Mesenchymal stem cell (in vitro differentiated cells and primary cell): ENCODE results near the gene CLDN2.

Experiments used
- DNase-seq: peaks from one replicate; pipeline ENCODE4 v3.0.0-alpha.2; 2013
- H2AFZ ChIP-seq: one replicate; pipeline ENCODE4 v1.6.1; 2013; ENCODE audit warnings: low read depth, mild to moderate bottlenecking, control low read depth, inconsistent platforms, low read length, moderate library complexity
- H2AK5ac ChIP-seq: 2 replicates; pipeline ENCODE4 v1.6.1; 2013; ENCODE audit warnings: low read length, moderate library complexity, mild to moderate bottlenecking, inconsistent platforms; ENCODE audit not compliant: severe bottlenecking
- H2BK120ac ChIP-seq: one replicate; pipeline ENCODE4 v1.6.1; 2013; ENCODE audit warnings: low read depth, mild to moderate bottlenecking, inconsistent platforms, low read length, moderate library complexity
- H2BK12ac ChIP-seq, 2 experiments: one replicate each; pipeline ENCODE4 v1.6.1; 2013; ENCODE audit warnings: inconsistent platforms in 2 of 2, low read length in 2 of 2, mild to moderate bottlenecking in 2 of 2, moderate library complexity in 2 of 2, control low read depth in 1 of 2
- H2BK15ac ChIP-seq: one replicate; pipeline ENCODE4 v1.6.1; 2013; ENCODE audit warnings: mild to moderate bottlenecking, low read depth, inconsistent platforms; ENCODE audit not compliant: poor library complexity, severe bottlenecking
- H2BK5ac ChIP-seq: 2 replicates; pipeline ENCODE4 v1.6.1; 2013; ENCODE audit warnings: low read depth, mild to moderate bottlenecking, low read length, control low read depth, inconsistent platforms; ENCODE audit not compliant: poor library complexity, severe bottlenecking
- H3K14ac ChIP-seq, 2 experiments: one replicate each; pipeline ENCODE4 v1.6.1; 2013; ENCODE audit warnings: inconsistent platforms in 2 of 2, low read length in 2 of 2, control low read depth in 1 of 2, mild to moderate bottlenecking in 1 of 2, moderate library complexity in 1 of 2
- H3K18ac ChIP-seq, 2 experiments: one replicate each; pipeline ENCODE4 v1.6.1; 2013; ENCODE audit warnings: inconsistent platforms in 2 of 2, low read length in 2 of 2, control low read depth in 1 of 2, low read depth in 1 of 2, mild to moderate bottlenecking in 1 of 2
- H3K23ac ChIP-seq, 2 experiments: one replicate each; pipeline ENCODE4 v1.6.1; 2013; ENCODE audit warnings: inconsistent platforms in 2 of 2, low read length in 2 of 2, mild to moderate bottlenecking in 2 of 2, moderate library complexity in 2 of 2, control low read depth in 1 of 2
- H3K27ac ChIP-seq: 2 replicates; pipeline ENCODE4 v1.5.1; 2013; ENCODE audit warnings: mild to moderate bottlenecking, moderate library complexity, low read length, control low read depth, inconsistent platforms; ENCODE audit not compliant: poor library complexity, severe bottlenecking
- H3K27me3 ChIP-seq, 2 experiments: 2 replicates each; pipeline versions ENCODE4 v1.6.1 to v1.7.0; 2013; ENCODE audit warnings: low read length in 2 of 2, mild to moderate bottlenecking in 2 of 2, moderate library complexity in 2 of 2, control low read depth in 1 of 2, inconsistent platforms in 1 of 2; ENCODE audit not compliant: control insufficient read depth in 1 of 2, insufficient read depth in 1 of 2
- H3K36me3 ChIP-seq, 2 experiments: 2 replicates each; pipeline versions ENCODE4 v1.6.1 to v1.7.0; 2013; ENCODE audit warnings: low read length in 2 of 2, control low read depth in 1 of 2, inconsistent platforms in 1 of 2, low read depth in 1 of 2, mild to moderate bottlenecking in 1 of 2; ENCODE audit not compliant: insufficient read depth in 2 of 2, control insufficient read depth in 1 of 2
- H3K4ac ChIP-seq, 2 experiments: one replicate each; pipeline ENCODE4 v1.6.1; 2013; ENCODE audit warnings: inconsistent platforms in 2 of 2, low read length in 2 of 2, mild to moderate bottlenecking in 2 of 2, moderate library complexity in 2 of 2, control low read depth in 1 of 2, low read depth in 1 of 2
- H3K4me1 ChIP-seq: 2 replicates; pipeline ENCODE4 v1.6.1; 2013; ENCODE audit warnings: low read depth, low read length, control low read depth; ENCODE audit not compliant: control insufficient read depth, insufficient read depth
- H3K4me2 ChIP-seq: 2 replicates; pipeline ENCODE4 v1.6.1; 2013; ENCODE audit warnings: low read length, mild to moderate bottlenecking, inconsistent platforms; ENCODE audit not compliant: poor library complexity, severe bottlenecking
- H3K4me3 ChIP-seq, 2 experiments: 2 replicates each; pipeline versions ENCODE4 v1.5.1 to v1.7.0; 2013; ENCODE audit warnings: low read length in 2 of 2, mild to moderate bottlenecking in 2 of 2, control low read depth in 1 of 2, low read depth in 1 of 2; ENCODE audit not compliant: insufficient read depth in 1 of 2
- H3K79me1 ChIP-seq: replicated peaks from 2 replicates; pipeline ENCODE4 v1.6.1; 2013; ENCODE audit warnings: mild to moderate bottlenecking, control low read depth, low read length, inconsistent platforms; ENCODE audit not compliant: poor library complexity, severe bottlenecking
- H3K9ac ChIP-seq: 2 replicates; pipeline ENCODE4 v1.7.0; 2013; ENCODE audit warnings: mild to moderate bottlenecking, low read length, moderate library complexity
- H3K9me3 ChIP-seq: 2 replicates; pipeline ENCODE4 v1.7.0; 2013; ENCODE audit warnings: mild to moderate bottlenecking, low read length; ENCODE audit not compliant: control insufficient read depth
- H4K8ac ChIP-seq: one replicate; pipeline ENCODE4 v1.6.1; 2013; ENCODE audit warnings: inconsistent platforms, mild to moderate bottlenecking, low read length, moderate library complexity
- H4K91ac ChIP-seq: one replicate; pipeline ENCODE4 v1.6.1; 2013; ENCODE audit warnings: mild to moderate bottlenecking, low read length, inconsistent platforms
- WGBS: methylation state at CpG from one replicate; pipeline ENCODE4 v1.1.7; 2013; ENCODE audit warnings: mixed read lengths; 5-methylcytosine and 5-hydroxymethylcytosine counted together

Gene CLDN2

GRCh38 chrX:106889468-106889867 is 30.7 kb upstream of the CLDN2 start:
- Histone ChIP-seq H3K9ac (no peak overlapping the region), H2BK15ac (no peak overlapping the region), H2BK5ac (no peak overlapping the region), H3K23ac (no peak overlapping the region), H3K4me2 (no peak overlapping the region), H3K36me3 (no peaks in the 10 kb centered on the region), H2BK120ac (no peak overlapping the region), H3K79me1 (no peaks in the 10 kb centered on the region), H2AFZ (no peak overlapping the region), H3K18ac (no peak overlapping the region), H3K4me1 (no peaks in the 10 kb centered on the region), H3K27me3 (peaks cover 0 to 47% of the 10 kb centered on the region in 2 experiments), H3K9me3 (peaks cover 6% of the 10 kb centered on the region), H2BK12ac (no peak overlapping the region), H3K4ac (no peak overlapping the region), H4K8ac (no peak overlapping the region), H2AK5ac (no peak overlapping the region), H3K27ac (no peak overlapping the region), H4K91ac (no peak overlapping the region), H3K4me3 (no peak overlapping the region), H3K14ac (no peak overlapping the region)
- WGBS, result no CpG with 5 or more reads among the region's 1 CpG
- DNase-seq, result no peak

GRCh38 chrX:106891762-106892460 is 28.3 kb upstream of the CLDN2 start:
- Histone ChIP-seq H3K4me3 (no peak overlapping the region), H2BK12ac (no peak overlapping the region), H3K14ac (no peak overlapping the region), H2BK15ac (no peak overlapping the region), H3K27ac (no peak overlapping the region), H3K36me3 (no peaks in the 10 kb centered on the region), H4K91ac (no peak overlapping the region), H4K8ac (no peak overlapping the region), H2BK5ac (no peak overlapping the region), H2BK120ac (no peak overlapping the region), H3K9me3 (peaks cover 6% of the 10 kb centered on the region), H3K18ac (no peak overlapping the region), H3K4me2 (no peak overlapping the region), H2AFZ (no peak overlapping the region), H3K4me1 (peaks cover 6% of the 10 kb centered on the region), H3K79me1 (no peaks in the 10 kb centered on the region), H3K4ac (no peak overlapping the region), H2AK5ac (no peak overlapping the region), H3K23ac (no peak overlapping the region), H3K9ac (no peak overlapping the region), H3K27me3 (peaks cover 0 to 36% of the 10 kb centered on the region in 2 experiments)
- 82% methylated on average over 5 of the region's 7 CpGs for WGBS
- DNase-seq, result no peak

DNA sequence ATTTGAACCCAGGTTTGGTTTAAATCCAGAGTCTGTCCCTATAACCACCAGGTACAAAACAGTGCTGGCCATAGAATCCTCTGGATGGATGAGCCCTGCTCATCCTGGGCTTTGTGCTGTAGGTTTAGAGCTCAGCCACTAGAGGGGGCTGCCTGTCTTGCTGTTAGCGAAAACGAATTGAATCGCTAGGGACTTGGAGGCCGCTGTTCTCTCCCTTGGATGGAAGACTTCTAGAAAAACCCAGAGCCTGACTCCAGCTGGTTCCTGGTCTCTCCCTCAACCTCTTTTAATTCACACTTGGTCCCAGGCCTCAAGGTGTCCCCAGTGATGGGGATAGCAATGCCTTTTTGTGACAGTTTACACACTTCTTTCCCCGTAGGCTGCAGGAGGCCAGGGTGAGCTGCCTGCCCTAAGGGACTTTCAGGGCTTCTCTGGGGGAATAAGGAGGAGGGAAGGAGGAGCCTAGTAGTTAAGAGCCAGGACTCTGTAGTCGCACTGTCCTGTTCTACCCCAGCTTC is 25.8 kb upstream of the CLDN2 start:
- H3K18ac ChIP-seq, result peak overlapping the region; percentile 21 to 38
- H2BK120ac ChIP-seq, result no peak overlapping the region
- no peaks in the 10 kb centered on the region for H3K79me1 ChIP-seq
- no peak overlapping the region for H2BK5ac ChIP-seq
- H2AFZ ChIP-seq, result peak overlapping the region; percentile 67
- H3K4ac ChIP-seq, result no peak overlapping the region
- peaks cover 6% of the 10 kb centered on the region for H3K4me1 ChIP-seq
- no peak overlapping the region for H3K4me3 ChIP-seq
- no peaks in the 10 kb centered on the region for H3K36me3 ChIP-seq
- peak overlapping the region; percentile 39 for H4K91ac ChIP-seq
- no peaks in the 10 kb centered on the region for H3K9me3 ChIP-seq
- H3K14ac ChIP-seq, result no peak overlapping the region
- peak overlapping the region; percentile 80 for H4K8ac ChIP-seq
- H2AK5ac ChIP-seq, result no peak overlapping the region
- peak overlapping the region; percentile 60 for H3K9ac ChIP-seq
- peak; percentile 74 for DNase-seq
- H3K27me3 ChIP-seq, result peaks cover 0 to 38% of the 10 kb centered on the region in 2 experiments
- no peak overlapping the region for H3K4me2 ChIP-seq
- no peak overlapping the region for H2BK12ac ChIP-seq
- 0% methylated on average over 5 of the region's 6 CpGs for whole genome bisulfite sequencing
- no peak overlapping the region for H2BK15ac ChIP-seq
- no peak overlapping the region for H3K23ac ChIP-seq
- peak overlapping the region; percentile 86 for H3K27ac ChIP-seq

GRCh38 chrX:106894978-106895452 is 25.2 kb upstream of the CLDN2 start:
- Histone ChIP-seq H3K9me3 (no peaks in the 10 kb centered on the region), H3K4me3 (no peak overlapping the region), H3K27ac (peak overlapping the region; percentile 86), H2BK5ac (no peak overlapping the region), H4K91ac (peak overlapping the region; percentile 39), H2AFZ (no peak overlapping the region), H3K9ac (peak overlapping the region; percentile 60), H3K14ac (no peak overlapping the region), H4K8ac (peak overlapping the region; percentile 80), H2BK120ac (no peak overlapping the region), H2BK12ac (peak overlapping the region in 1 of 2 experiments; percentile 63), H3K23ac (no peak overlapping the region), H3K18ac (peak overlapping the region; percentile 21 to 38), H3K36me3 (no peaks in the 10 kb centered on the region), H3K4me1 (peaks cover 6% of the 10 kb centered on the region), H3K27me3 (peaks cover 0 to 42% of the 10 kb centered on the region in 2 experiments), H2AK5ac (no peak overlapping the region), H3K4me2 (no peak overlapping the region), H3K79me1 (no peaks in the 10 kb centered on the region), H3K4ac (no peak overlapping the region), H2BK15ac (no peak overlapping the region)
- peak; percentile 64 for DNase-seq
- 8% methylated on average over 3 of the region's 3 CpGs for WGBS
